ENCODE measurements around the gene CEACAM19. TPM values are rescaled to one million over a fixed set of nuclear protein-coding genes. Genes with fewer than 3 reads are reported as not detected.

Gene CEACAM19
- total and polyA plus RNA-seq, 9 of the 15 experiments (the other 6 are each of a cell fraction or from before 2014, with no cell fraction given) = 0.15 to 0.30 (median 0.23) TPM; not detected in 5

DNA sequence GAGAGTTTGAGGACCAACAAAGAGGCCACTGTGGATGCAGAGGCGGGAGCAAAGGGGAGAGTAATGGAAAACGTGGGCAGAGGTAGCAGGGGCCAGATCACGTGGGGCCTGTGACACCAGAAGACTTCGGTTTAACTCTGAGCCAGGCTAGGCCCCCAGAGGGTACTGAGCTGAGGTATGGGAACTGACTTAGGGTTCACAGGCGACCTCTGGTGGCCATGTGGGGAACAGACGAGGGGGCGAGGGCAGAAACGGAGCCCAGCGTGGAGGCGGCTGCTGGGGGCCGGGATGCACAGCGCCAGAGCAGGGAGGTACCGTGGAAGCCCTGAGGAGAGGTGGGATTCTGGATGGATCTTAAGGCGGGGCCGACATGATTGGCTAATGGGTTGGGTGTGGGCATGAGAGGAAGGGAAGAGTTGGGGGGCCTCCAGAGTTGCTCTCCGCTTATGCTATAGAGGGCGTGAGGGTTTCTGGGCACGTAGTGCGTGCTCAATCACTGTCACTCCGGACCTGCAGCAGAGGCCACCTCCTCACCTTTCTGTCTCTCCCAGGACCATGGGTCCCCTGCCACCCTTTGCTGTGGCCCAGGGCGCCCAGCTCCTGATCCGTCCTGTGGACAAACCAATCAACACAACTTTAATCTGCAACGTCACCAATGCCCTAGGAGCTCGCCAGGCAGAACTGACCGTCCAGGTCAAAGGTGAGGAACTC lies 13.9 kb upstream of the CEACAM19 start (continued):
- no peak for TF ChIP-seq ZNF175 (CRISPR knock-in tag; IDR thresholded peaks at IDR 0.05; ENCODE audit: low read depth)
- TF ChIP-seq, protein P1, sequence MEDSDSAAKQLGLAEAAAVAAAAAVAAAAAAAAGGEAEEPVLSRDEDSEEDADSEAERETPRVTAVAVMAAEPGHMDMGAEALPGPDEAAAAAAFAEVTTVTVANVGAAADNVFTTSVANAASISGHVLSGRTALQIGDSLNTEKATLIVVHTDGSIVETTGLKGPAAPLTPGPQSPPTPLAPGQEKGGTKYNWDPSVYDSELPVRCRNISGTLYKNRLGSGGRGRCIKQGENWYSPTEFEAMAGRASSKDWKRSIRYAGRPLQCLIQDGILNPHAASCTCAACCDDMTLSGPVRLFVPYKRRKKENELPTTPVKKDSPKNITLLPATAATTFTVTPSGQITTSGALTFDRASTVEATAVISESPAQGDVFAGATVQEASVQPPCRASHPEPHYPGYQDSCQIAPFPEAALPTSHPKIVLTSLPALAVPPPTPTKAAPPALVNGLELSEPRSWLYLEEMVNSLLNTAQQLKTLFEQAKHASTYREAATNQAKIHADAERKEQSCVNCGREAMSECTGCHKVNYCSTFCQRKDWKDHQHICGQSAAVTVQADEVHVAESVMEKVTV (CRISPR knock-in tag; IDR thresholded peaks at IDR 0.05) = peak; percentile 80
- TF ChIP-seq, protein P2, sequence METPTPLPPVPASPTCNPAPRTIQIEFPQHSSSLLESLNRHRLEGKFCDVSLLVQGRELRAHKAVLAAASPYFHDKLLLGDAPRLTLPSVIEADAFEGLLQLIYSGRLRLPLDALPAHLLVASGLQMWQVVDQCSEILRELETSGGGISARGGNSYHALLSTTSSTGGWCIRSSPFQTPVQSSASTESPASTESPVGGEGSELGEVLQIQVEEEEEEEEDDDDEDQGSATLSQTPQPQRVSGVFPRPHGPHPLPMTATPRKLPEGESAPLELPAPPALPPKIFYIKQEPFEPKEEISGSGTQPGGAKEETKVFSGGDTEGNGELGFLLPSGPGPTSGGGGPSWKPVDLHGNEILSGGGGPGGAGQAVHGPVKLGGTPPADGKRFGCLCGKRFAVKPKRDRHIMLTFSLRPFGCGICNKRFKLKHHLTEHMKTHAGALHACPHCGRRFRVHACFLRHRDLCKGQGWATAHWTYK (CRISPR knock-in tag; IDR thresholded peaks at IDR 0.05) = 0 out of 2 replicates have a peak, but pooled peaks have one; percentile 70
- no peak for TF ChIP-seq GATAD2B (IDR thresholded peaks at IDR 0.05; ENCODE audit: borderline replicate concordance)
- no peak for TF ChIP-seq ZKSCAN8 (CRISPR knock-in tag; IDR thresholded peaks at IDR 0.05)
- TF ChIP-seq ZNF707 (CRISPR knock-in tag; conservative IDR thresholded peaks at IDR 0.05) = no peak
- no peak for TF ChIP-seq ZNF12 (CRISPR knock-in tag; IDR thresholded peaks at IDR 0.05)
- no peak; the same call in 1 of the 2 replicates for TF ChIP-seq KLF6 (CRISPR knock-in tag; IDR thresholded peaks at IDR 0.05; ENCODE audit: borderline replicate concordance)
- TF ChIP-seq ATF7 (IDR thresholded peaks at IDR 0.05) = no peak
- no peak for TF ChIP-seq HDAC1 (IDR thresholded peaks at IDR 0.05)
- TF ChIP-seq NCOR1 (IDR thresholded peaks at IDR 0.05) = no peak
- TF ChIP-seq YBX1 (IDR thresholded peaks at IDR 0.05) = no peak
- no peak for TF ChIP-seq SIN3B (IDR thresholded peaks at IDR 0.05; ENCODE audit: low read depth)
- no peak for TF ChIP-seq ZNF347 (CRISPR knock-in tag; IDR thresholded peaks at IDR 0.05; ENCODE audit: low read depth)
- TF ChIP-seq POLR3A (IDR thresholded peaks at IDR 0.05; ENCODE audit: borderline replicate concordance, extremely low read depth, insufficient read depth, insufficient read length) = no peak
- no peak for TF ChIP-seq ZFPM2 (CRISPR knock-in tag; IDR thresholded peaks at IDR 0.05)
- TF ChIP-seq, protein P3, sequence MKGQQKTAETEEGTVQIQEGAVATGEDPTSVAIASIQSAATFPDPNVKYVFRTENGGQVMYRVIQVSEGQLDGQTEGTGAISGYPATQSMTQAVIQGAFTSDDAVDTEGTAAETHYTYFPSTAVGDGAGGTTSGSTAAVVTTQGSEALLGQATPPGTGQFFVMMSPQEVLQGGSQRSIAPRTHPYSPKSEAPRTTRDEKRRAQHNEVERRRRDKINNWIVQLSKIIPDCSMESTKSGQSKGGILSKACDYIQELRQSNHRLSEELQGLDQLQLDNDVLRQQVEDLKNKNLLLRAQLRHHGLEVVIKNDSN (CRISPR knock-in tag; IDR thresholded peaks at IDR 0.05) = peak; percentile 79
- no peak for TF ChIP-seq ARHGAP35 (IDR thresholded peaks at IDR 0.05; ENCODE audit: partially characterized antibody)
- TF ChIP-seq NR3C1 (CRISPR knock-in tag; IDR thresholded peaks at IDR 0.05) = no peak
- TF ChIP-seq SRF (CRISPR knock-in tag; IDR thresholded peaks at IDR 0.05) = peak in 1 of 2 experiments; percentile 59; a peak in 1 of 4 replicates
- TF ChIP-seq, protein P4, sequence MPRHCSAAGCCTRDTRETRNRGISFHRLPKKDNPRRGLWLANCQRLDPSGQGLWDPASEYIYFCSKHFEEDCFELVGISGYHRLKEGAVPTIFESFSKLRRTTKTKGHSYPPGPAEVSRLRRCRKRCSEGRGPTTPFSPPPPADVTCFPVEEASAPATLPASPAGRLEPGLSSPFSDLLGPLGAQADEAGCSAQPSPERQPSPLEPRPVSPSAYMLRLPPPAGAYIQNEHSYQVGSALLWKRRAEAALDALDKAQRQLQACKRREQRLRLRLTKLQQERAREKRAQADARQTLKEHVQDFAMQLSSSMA (CRISPR knock-in tag; IDR thresholded peaks at IDR 0.05) = no peak
- peak; percentile 23 for TF ChIP-seq MEIS2 (IDR thresholded peaks at IDR 0.05; ENCODE audit: partially characterized antibody)
